A549 (cell line): ENCODE data around the gene RPL37.

ENCODE experiments used
- BHLHE40 ChIP-seq: IDR thresholded peaks from 2 replicates; pipeline ENCODE4 v1.6.1; 2012; ENCODE audit warnings: low read depth, low read length, inconsistent platforms
- SMC3 ChIP-seq: fragments of >200 bp; sonication (Bioruptor Twin); formaldehyde crosslinking; IDR thresholded peaks from 3 replicates; pipeline ENCODE4 v1.6.1; 2018; ENCODE audit warnings: inconsistent platforms
- ZFP36 ChIP-seq: fragments of 450-650 bp; IDR thresholded peaks from 2 replicates; pipeline ENCODE4 v1.6.1; 2014; ENCODE audit warnings: borderline replicate concordance; ENCODE audit not compliant: partially characterized antibody
- TF ChIP-seq, protein P1 (sequence below): fragments of >200 bp; sonication (Bioruptor Twin); formaldehyde crosslinking; IDR thresholded peaks from 3 replicates; pipeline ENCODE4 v1.5.1; 2016

DNA sequence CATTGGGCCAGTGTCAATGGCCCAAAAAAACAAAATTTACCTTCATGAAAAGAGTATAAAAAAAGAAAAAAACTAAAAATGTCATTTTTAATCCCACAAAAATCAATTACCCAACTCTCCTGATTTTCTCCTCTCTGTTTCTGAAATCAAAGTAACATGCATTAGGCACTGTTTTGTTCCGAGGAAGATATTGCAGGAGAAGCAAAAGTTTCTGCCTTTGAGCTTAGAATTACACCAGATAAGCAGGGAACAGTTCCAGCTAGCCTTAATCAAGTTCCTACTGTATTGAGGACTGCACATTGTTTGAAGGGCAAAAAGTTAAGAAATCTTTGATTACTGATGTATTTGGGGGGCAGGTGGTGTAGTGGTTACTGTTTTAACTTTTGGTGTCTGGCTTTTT is 35.8 kb downstream of the RPL37 start:
- TF ChIP-seq, protein P1, sequence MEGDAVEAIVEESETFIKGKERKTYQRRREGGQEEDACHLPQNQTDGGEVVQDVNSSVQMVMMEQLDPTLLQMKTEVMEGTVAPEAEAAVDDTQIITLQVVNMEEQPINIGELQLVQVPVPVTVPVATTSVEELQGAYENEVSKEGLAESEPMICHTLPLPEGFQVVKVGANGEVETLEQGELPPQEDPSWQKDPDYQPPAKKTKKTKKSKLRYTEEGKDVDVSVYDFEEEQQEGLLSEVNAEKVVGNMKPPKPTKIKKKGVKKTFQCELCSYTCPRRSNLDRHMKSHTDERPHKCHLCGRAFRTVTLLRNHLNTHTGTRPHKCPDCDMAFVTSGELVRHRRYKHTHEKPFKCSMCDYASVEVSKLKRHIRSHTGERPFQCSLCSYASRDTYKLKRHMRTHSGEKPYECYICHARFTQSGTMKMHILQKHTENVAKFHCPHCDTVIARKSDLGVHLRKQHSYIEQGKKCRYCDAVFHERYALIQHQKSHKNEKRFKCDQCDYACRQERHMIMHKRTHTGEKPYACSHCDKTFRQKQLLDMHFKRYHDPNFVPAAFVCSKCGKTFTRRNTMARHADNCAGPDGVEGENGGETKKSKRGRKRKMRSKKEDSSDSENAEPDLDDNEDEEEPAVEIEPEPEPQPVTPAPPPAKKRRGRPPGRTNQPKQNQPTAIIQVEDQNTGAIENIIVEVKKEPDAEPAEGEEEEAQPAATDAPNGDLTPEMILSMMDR = no peak
- no peak for TF ChIP-seq SMC3
- TF ChIP-seq BHLHE40 = no peak
- no peak for TF ChIP-seq ZFP36
